Mammary epithelial cell (primary cell): ENCODE data around the gene DGCR2.

ENCODE experiments used
- EZH2 ChIP-seq: IDR thresholded peaks from 2 replicates; pipeline ENCODE4 v1.6.1; 2012; ENCODE audit warnings: low read length, inconsistent platforms, borderline replicate concordance
- TF ChIP-seq, protein P1 (sequence below), 2 donors: IDR thresholded peaks in 1 of 2; conservative IDR thresholded peaks in 1 of 2; 2 replicates each; pipeline ENCODE4 v1.5.1; 2011 to 2012; ENCODE audit warnings: inconsistent platforms in 2 of 2, low read length in 2 of 2, mild to moderate bottlenecking in 2 of 2, control low read depth in 1 of 2, low read depth in 1 of 2; ENCODE audit not compliant: insufficient read depth in 1 of 2; ENCODE audit errors: extremely low read depth in 1 of 2

DNA sequence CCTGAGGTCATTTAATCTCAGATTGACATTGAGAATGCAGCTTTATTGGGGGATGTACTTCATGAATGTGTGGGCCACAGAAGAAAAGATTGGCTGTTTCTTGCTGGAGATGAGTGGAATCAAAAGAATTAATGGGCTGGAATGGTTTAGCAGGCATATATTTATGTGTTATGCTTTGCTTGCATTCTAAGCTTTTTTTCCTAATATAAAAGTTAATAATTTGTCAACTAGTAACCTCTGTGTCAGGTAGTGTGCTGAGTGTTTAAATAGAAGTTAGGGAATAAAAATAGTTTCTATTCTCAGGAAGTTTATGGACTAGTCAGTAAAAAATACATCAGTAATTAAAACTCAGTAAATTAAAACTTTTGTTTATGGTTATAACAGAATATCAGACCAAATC is 118.7 kb downstream of the DGCR2 start:
- TF ChIP-seq, protein P1, sequence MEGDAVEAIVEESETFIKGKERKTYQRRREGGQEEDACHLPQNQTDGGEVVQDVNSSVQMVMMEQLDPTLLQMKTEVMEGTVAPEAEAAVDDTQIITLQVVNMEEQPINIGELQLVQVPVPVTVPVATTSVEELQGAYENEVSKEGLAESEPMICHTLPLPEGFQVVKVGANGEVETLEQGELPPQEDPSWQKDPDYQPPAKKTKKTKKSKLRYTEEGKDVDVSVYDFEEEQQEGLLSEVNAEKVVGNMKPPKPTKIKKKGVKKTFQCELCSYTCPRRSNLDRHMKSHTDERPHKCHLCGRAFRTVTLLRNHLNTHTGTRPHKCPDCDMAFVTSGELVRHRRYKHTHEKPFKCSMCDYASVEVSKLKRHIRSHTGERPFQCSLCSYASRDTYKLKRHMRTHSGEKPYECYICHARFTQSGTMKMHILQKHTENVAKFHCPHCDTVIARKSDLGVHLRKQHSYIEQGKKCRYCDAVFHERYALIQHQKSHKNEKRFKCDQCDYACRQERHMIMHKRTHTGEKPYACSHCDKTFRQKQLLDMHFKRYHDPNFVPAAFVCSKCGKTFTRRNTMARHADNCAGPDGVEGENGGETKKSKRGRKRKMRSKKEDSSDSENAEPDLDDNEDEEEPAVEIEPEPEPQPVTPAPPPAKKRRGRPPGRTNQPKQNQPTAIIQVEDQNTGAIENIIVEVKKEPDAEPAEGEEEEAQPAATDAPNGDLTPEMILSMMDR (conservative IDR thresholded peaks at IDR 0.05 in 1 of 2, IDR thresholded peaks at IDR 0.05 in 1 of 2; ENCODE audit: extremely low read depth in 1 of 2, insufficient read depth in 1 of 2, low read depth in 1 of 2, low read length in 2 of 2): no peak
- no peak for TF ChIP-seq EZH2
